GM23338 (cell line): ENCODE measurements around the gene TCERG1L. TPM values are rescaled to one million over a fixed set of nuclear protein-coding genes. Genes with fewer than 3 reads are reported as not detected.

ENCODE experiments used
- ATAC-seq: fragments of 200-7000 bp; cut with Tn5 transposase; 3 replicates; pipeline ENCODE4 v1.9.1; 2020
- DNase-seq: peaks from one replicate; pipeline ENCODE4 v3.0.0-alpha.2; 2015; ENCODE audit warnings: low spot score
- H2AFZ ChIP-seq: fragments of 200-600 bp; sonication (generic); 2 replicates; pipeline ENCODE4 v1.8.0; 2016; ENCODE audit warnings: antibody characterized with exemption, mild to moderate bottlenecking, moderate library complexity
- H3F3A ChIP-seq: fragments of 200-600 bp; sonication (generic); replicated peaks from 2 replicates; pipeline ENCODE4 v1.8.0; 2017; ENCODE audit warnings: antibody characterized with exemption, mixed run types, low read depth
- H3K27ac ChIP-seq: fragments of 200-600 bp; sonication (generic); 2 replicates; pipeline ENCODE4 v1.6.1; 2016; ENCODE audit warnings: low read depth
- H3K27me3 ChIP-seq: fragments of 200-600 bp; sonication (generic); 2 replicates; pipeline ENCODE4 v1.8.0; 2016; ENCODE audit warnings: mild to moderate bottlenecking, mixed run types, moderate library complexity; ENCODE audit not compliant: insufficient read depth
- H3K36me3 ChIP-seq: fragments of 200-600 bp; sonication (generic); 2 replicates; pipeline ENCODE4 v1.8.0; 2016; ENCODE audit warnings: mild to moderate bottlenecking; ENCODE audit not compliant: insufficient read depth
- H3K4me1 ChIP-seq: fragments of 200-600 bp; sonication (generic); 2 replicates; pipeline ENCODE4 v1.8.0; 2016; ENCODE audit warnings: mild to moderate bottlenecking, moderate library complexity; ENCODE audit not compliant: insufficient read depth
- H3K4me2 ChIP-seq: fragments of 200-600 bp; sonication (generic); 2 replicates; pipeline ENCODE4 v1.7.1; 2017; ENCODE audit warnings: mixed run types
- H3K4me3 ChIP-seq: fragments of 200-600 bp; sonication (generic); 2 replicates; pipeline ENCODE4 v1.6.1; 2016; ENCODE audit warnings: mixed run types
- H3K79me2 ChIP-seq: fragments of 200-600 bp; sonication (generic); replicated peaks from 2 replicates; pipeline ENCODE4 v1.8.0; 2017; ENCODE audit warnings: mild to moderate bottlenecking; ENCODE audit not compliant: insufficient read depth
- H3K9me2 ChIP-seq: fragments of 200-600 bp; sonication (generic); 2 replicates; pipeline ENCODE4 v1.8.0; 2017; ENCODE audit not compliant: insufficient read depth
- H4K20me1 ChIP-seq: fragments of 200-600 bp; sonication (generic); replicated peaks from 2 replicates; pipeline ENCODE4 v1.8.0; 2017; ENCODE audit warnings: mild to moderate bottlenecking; ENCODE audit not compliant: insufficient read depth
- H3K27ac Mint-ChIP-seq: 2 replicates; pipeline ENCODE4 v1.8.0; 2020; ENCODE audit warnings: inconsistent platforms, mild to moderate bottlenecking, moderate library complexity, mixed read lengths
- H3K27me3 Mint-ChIP-seq: 3 replicates; pipeline ENCODE4 v1.8.0; 2022; ENCODE audit warnings: low read depth, mild to moderate bottlenecking, moderate library complexity, mixed read lengths, inconsistent platforms; ENCODE audit not compliant: insufficient read depth, poor library complexity
- H3K36me3 Mint-ChIP-seq: 3 replicates; pipeline ENCODE4 v1.8.0; 2021; ENCODE audit warnings: low read depth, mild to moderate bottlenecking, inconsistent platforms, moderate library complexity, mixed read lengths
- H3K4me1 Mint-ChIP-seq: 3 replicates; pipeline ENCODE4 v1.8.0; 2020; ENCODE audit warnings: mild to moderate bottlenecking, inconsistent platforms, mixed read lengths
- H3K4me3 Mint-ChIP-seq: 3 replicates; pipeline ENCODE4 v1.8.0; 2021; ENCODE audit warnings: moderate library complexity, mild to moderate bottlenecking, inconsistent platforms, mixed read lengths
- H3K9me3 Mint-ChIP-seq: 3 replicates; pipeline ENCODE4 v1.8.0; 2020; ENCODE audit warnings: moderate library complexity, mild to moderate bottlenecking, inconsistent platforms, mixed read lengths
- CREB1 ChIP-seq: fragments of 250-450 bp; sonication (Bioruptor Pico); IDR thresholded peaks from 2 replicates; pipeline ENCODE4 v1.5.0; 2020; ENCODE audit warnings: low read depth, mild to moderate bottlenecking, moderate library complexity
- EZH2 ChIP-seq: fragments of 200-600 bp; sonication (generic); IDR thresholded peaks from one replicate; pipeline ENCODE4 v1.8.0; 2017; ENCODE audit warnings: antibody characterized with exemption, mild to moderate bottlenecking, low read depth; ENCODE audit not compliant: unreplicated experiment
- EZH2phosphoT487 ChIP-seq: fragments of 200-600 bp; sonication (generic); IDR thresholded peaks from one replicate; pipeline ENCODE4 v1.8.1; 2018; ENCODE audit warnings: antibody characterized with exemption; ENCODE audit not compliant: unreplicated experiment
- NANOG ChIP-seq: IDR thresholded peaks from 2 replicates; pipeline ENCODE4 v1.6.1; 2016; ENCODE audit warnings: antibody characterized with exemption, borderline replicate concordance
- POLR2AphosphoS5 ChIP-seq: IDR thresholded peaks from 2 replicates; pipeline ENCODE4 v1.6.1; 2016; ENCODE audit warnings: antibody characterized with exemption, low read depth
- STAT1 ChIP-seq: IDR thresholded peaks from one replicate; pipeline ENCODE4 v1.6.1; 2016; ENCODE audit warnings: antibody characterized with exemption; ENCODE audit not compliant: unreplicated experiment
- ZNF114 ChIP-seq: fragments of 250-450 bp; sonication (Bioruptor Pico); IDR thresholded peaks from 2 replicates; pipeline ENCODE4 v1.5.0; 2020; ENCODE audit warnings: mild to moderate bottlenecking, moderate library complexity
- ZNF331 ChIP-seq: fragments of 250-450 bp; sonication (Bioruptor Pico); IDR thresholded peaks from 2 replicates; pipeline ENCODE4 v1.5.0; 2020; ENCODE audit warnings: low read depth, mild to moderate bottlenecking, moderate library complexity
- polyA plus RNA-seq: library from polyadenylated mRNA; unstranded; fragments of >200 nt; fragmentation: Nextera tagmentation; extraction: Ambion mirVana; gene quantifications from 2 replicates; pipeline ENCODE4 v1.2.1, GENCODE V29; 2016
- total RNA-seq: library from RNA; depleted of rRNA; stranded (reverse); fragments of >200 nt; shearing (Covaris generic); gene quantifications from 2 replicates; pipeline ENCODE4 v1.2.3, GENCODE V29; 2014
- TF ChIP-seq, protein P1 (sequence below): IDR thresholded peaks from 2 replicates; pipeline ENCODE4 v1.6.1; 2016; ENCODE audit warnings: antibody characterized with exemption
- TF ChIP-seq, protein P2 (sequence below), 2 experiments: fragments of 200-600 bp in 1 of 2; sonication (generic) in 1 of 2; conservative IDR thresholded peaks; 2 replicates each; pipeline versions ENCODE4 v1.5.1 to v1.6.1; 2016 to 2017; ENCODE audit warnings: antibody characterized with exemption in 2 of 2, low read depth in 2 of 2, mild to moderate bottlenecking in 2 of 2, moderate library complexity in 1 of 2
- TF ChIP-seq, protein P3 (sequence below): fragments of 250-450 bp; sonication (Bioruptor Pico); IDR thresholded peaks from 2 replicates; pipeline ENCODE4 v1.5.0; 2020; ENCODE audit warnings: mild to moderate bottlenecking, moderate library complexity

Gene TCERG1L
- total and polyA plus RNA-seq, 2 experiments from 2014 or later = 3.9 to 5.5 TPM

DNA sequence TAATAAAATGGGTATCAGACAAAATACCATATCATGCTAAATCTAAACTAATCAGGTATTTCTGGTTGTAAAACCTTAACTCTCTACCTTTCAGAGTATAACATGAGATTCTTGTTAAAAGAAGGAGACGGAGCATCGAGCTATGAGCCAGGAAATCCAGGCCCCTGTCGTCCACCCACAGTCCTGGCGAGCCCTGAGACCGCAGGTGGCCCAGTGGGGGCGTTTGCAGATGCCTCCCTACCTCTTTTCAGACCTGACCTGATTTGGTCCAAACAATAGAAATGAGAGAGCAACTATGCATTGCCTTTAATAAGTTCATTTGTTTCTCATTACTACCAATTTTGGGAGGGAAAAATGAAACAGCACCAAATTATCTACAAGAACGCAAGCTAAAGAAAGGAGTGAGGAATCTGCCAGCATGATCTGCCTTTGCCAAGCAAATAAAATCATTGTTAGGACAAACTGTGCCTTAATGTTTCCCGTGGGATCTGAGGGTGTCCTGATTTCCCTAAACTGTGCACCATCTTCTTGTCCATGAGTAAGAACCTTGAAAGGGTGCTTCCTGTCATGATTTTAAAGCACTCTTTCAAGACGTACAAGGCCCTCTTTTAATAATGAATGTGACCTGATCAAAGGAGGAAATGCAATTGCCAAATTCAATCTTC is 166.7 kb downstream of the TCERG1L start:
- no peaks in the 10 kb centered on the region for H3K4me1 ChIP-seq
- no peak for ATAC-seq
- no peak overlapping the region for H3K27ac ChIP-seq
- no peak overlapping the region for H3K4me3 ChIP-seq
- Mint-ChIP-seq H3K27me3 (peaks cover 8% of the 10 kb centered on the region), H3K9me3 (peaks cover 86% of the 10 kb centered on the region), H3K36me3 (peaks cover 34% of the 10 kb centered on the region), H3K27ac (no peak overlapping the region), H3K4me3 (no peak overlapping the region), H3K4me1 (peaks cover 8% of the 10 kb centered on the region)
- no peaks in the 10 kb centered on the region for H4K20me1 ChIP-seq
- H3K4me2 ChIP-seq = no peak overlapping the region
- TF ChIP-seq, protein P1, sequence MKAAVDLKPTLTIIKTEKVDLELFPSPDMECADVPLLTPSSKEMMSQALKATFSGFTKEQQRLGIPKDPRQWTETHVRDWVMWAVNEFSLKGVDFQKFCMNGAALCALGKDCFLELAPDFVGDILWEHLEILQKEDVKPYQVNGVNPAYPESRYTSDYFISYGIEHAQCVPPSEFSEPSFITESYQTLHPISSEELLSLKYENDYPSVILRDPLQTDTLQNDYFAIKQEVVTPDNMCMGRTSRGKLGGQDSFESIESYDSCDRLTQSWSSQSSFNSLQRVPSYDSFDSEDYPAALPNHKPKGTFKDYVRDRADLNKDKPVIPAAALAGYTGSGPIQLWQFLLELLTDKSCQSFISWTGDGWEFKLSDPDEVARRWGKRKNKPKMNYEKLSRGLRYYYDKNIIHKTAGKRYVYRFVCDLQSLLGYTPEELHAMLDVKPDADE = no peak
- no peak for TF ChIP-seq NANOG
- TF ChIP-seq EZH2 = no peak
- TF ChIP-seq ZNF331 (CRISPR knock-in tag) = no peak
- no peak for TF ChIP-seq POLR2AphosphoS5
- TF ChIP-seq ZNF114 (CRISPR knock-in tag) = no peak
- TF ChIP-seq EZH2phosphoT487 = no peak
- TF ChIP-seq, protein P2, sequence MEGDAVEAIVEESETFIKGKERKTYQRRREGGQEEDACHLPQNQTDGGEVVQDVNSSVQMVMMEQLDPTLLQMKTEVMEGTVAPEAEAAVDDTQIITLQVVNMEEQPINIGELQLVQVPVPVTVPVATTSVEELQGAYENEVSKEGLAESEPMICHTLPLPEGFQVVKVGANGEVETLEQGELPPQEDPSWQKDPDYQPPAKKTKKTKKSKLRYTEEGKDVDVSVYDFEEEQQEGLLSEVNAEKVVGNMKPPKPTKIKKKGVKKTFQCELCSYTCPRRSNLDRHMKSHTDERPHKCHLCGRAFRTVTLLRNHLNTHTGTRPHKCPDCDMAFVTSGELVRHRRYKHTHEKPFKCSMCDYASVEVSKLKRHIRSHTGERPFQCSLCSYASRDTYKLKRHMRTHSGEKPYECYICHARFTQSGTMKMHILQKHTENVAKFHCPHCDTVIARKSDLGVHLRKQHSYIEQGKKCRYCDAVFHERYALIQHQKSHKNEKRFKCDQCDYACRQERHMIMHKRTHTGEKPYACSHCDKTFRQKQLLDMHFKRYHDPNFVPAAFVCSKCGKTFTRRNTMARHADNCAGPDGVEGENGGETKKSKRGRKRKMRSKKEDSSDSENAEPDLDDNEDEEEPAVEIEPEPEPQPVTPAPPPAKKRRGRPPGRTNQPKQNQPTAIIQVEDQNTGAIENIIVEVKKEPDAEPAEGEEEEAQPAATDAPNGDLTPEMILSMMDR (conservative IDR thresholded peaks at IDR 0.05; ENCODE audit: low read depth in 2 of 2) = no peak
- TF ChIP-seq STAT1 = no peak
- TF ChIP-seq, protein P3, sequence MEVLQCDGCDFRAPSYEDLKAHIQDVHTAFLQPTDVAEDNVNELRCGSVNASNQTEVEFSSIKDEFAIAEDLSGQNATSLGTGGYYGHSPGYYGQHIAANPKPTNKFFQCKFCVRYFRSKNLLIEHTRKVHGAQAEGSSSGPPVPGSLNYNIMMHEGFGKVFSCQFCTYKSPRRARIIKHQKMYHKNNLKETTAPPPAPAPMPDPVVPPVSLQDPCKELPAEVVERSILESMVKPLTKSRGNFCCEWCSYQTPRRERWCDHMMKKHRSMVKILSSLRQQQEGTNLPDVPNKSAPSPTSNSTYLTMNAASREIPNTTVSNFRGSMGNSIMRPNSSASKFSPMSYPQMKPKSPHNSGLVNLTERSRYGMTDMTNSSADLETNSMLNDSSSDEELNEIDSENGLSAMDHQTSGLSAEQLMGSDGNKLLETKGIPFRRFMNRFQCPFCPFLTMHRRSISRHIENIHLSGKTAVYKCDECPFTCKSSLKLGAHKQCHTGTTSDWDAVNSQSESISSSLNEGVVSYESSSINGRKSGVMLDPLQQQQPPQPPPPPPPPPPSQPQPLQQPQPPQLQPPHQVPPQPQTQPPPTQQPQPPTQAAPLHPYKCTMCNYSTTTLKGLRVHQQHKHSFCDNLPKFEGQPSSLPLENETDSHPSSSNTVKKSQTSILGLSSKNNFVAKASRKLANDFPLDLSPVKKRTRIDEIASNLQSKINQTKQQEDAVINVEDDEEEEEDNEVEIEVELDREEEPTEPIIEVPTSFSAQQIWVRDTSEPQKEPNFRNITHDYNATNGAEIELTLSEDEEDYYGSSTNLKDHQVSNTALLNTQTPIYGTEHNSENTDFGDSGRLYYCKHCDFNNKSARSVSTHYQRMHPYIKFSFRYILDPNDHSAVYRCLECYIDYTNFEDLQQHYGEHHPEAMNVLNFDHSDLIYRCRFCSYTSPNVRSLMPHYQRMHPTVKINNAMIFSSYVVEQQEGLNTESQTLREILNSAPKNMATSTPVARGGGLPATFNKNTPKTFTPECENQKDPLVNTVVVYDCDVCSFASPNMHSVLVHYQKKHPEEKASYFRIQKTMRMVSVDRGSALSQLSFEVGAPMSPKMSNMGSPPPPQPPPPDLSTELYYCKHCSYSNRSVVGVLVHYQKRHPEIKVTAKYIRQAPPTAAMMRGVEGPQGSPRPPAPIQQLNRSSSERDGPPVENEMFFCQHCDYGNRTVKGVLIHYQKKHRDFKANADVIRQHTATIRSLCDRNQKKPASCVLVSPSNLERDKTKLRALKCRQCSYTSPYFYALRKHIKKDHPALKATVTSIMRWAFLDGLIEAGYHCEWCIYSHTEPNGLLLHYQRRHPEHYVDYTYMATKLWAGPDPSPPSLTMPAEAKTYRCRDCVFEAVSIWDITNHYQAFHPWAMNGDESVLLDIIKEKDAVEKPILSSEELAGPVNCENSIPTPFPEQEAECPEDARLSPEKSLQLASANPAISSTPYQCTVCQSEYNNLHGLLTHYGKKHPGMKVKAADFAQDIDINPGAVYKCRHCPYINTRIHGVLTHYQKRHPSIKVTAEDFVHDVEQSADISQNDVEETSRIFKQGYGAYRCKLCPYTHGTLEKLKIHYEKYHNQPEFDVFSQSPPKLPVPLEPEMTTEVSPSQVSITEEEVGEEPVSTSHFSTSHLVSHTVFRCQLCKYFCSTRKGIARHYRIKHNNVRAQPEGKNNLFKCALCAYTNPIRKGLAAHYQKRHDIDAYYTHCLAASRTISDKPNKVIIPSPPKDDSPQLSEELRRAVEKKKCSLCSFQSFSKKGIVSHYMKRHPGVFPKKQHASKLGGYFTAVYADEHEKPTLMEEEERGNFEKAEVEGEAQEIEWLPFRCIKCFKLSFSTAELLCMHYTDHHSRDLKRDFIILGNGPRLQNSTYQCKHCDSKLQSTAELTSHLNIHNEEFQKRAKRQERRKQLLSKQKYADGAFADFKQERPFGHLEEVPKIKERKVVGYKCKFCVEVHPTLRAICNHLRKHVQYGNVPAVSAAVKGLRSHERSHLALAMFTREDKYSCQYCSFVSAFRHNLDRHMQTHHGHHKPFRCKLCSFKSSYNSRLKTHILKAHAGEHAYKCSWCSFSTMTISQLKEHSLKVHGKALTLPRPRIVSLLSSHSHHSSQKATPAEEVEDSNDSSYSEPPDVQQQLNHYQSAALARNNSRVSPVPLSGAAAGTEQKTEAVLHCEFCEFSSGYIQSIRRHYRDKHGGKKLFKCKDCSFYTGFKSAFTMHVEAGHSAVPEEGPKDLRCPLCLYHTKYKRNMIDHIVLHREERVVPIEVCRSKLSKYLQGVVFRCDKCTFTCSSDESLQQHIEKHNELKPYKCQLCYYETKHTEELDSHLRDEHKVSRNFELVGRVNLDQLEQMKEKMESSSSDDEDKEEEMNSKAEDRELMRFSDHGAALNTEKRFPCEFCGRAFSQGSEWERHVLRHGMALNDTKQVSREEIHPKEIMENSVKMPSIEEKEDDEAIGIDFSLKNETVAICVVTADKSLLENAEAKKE (CRISPR knock-in tag) = no peak
- TF ChIP-seq CREB1 (CRISPR knock-in tag) = no peak
- H3K9me2 ChIP-seq = no peaks in the 10 kb centered on the region
- no peak overlapping the region for H2AFZ ChIP-seq
- no peaks in the 10 kb centered on the region for H3F3A ChIP-seq
- DNase-seq = no peak
- H3K36me3 ChIP-seq = no peaks in the 10 kb centered on the region; the same call in 1 of the 2 replicates
- H3K27me3 ChIP-seq = no peaks in the 10 kb centered on the region
- no peaks in the 10 kb centered on the region for H3K79me2 ChIP-seq
